ENCODE data around the gene RNF214.

RNF214 gene

GRCh38 chr11:117332843-117333242 is 100.4 kb downstream of the RNF214 start:
- Histone ChIP-seq H2AFZ (ENCODE audit: low read depth, low read length) (no peak overlapping the region), H3K4me3 (ENCODE audit: low read length) (no peak overlapping the region), H3K9me3 (ENCODE audit: insufficient read depth, low read length) (no peaks in the 10 kb centered on the region), H3K27ac (ENCODE audit: low read length) (no peak overlapping the region), H3K4me2 (ENCODE audit: low read length) (no peak overlapping the region), H4K20me1 (ENCODE audit: insufficient read depth, low read length) (no peaks in the 10 kb centered on the region), H3K27me3 (ENCODE audit: low read depth, low read length) (no peaks in the 10 kb centered on the region), H3K9ac (ENCODE audit: low read length) (no peak overlapping the region), H3K36me3 (replicated peaks; ENCODE audit: low read depth, low read length) (no peaks in the 10 kb centered on the region), H3K79me2 (ENCODE audit: low read length) (peaks cover 9% of the 10 kb centered on the region; the same call in 1 of the 2 replicates), H3K4me1 (ENCODE audit: low read length) (peaks cover 8% of the 10 kb centered on the region)
- TF ChIP-seq EZH2phosphoT487 (IDR thresholded peaks at IDR 0.05; ENCODE audit: low read depth) (no peak), CTCF (IDR thresholded peaks at IDR 0.05; ENCODE audit: low read depth, low read length) (no peak)

DNA sequence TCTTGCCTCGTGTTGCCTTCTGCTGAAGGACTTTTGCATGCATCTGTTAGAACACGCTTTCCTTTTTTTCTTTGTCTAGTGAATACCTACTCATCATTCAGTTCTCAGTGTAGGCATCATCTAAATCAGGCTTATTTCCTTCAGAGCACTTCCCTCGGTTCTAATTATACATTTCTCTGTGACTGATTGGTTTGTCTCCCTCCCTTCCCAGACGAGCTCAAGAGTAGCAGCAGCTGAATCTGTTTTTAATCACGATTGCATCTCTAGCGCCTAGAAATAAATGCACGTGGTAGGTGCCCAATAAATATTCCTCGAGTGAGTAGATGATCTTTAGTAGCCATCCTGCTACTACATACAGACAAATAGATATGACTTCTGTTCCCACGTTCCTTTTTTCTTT is 101.4 kb downstream of the RNF214 start:
- H4K20me1 ChIP-seq (ENCODE audit: insufficient read depth, low read length) = no peaks in the 10 kb centered on the region
- H3K27me3 ChIP-seq (ENCODE audit: low read depth, low read length) = no peaks in the 10 kb centered on the region
- H3K9me3 ChIP-seq (ENCODE audit: insufficient read depth, low read length) = no peaks in the 10 kb centered on the region
- no peak overlapping the region for H2AFZ ChIP-seq (ENCODE audit: low read depth, low read length)
- H3K9ac ChIP-seq (ENCODE audit: low read length) = no peak overlapping the region
- H3K4me1 ChIP-seq (ENCODE audit: low read length) = peaks cover 6% of the 10 kb centered on the region
- TF ChIP-seq CTCF (IDR thresholded peaks at IDR 0.05; ENCODE audit: low read depth, low read length) (no peak), EZH2phosphoT487 (IDR thresholded peaks at IDR 0.05; ENCODE audit: low read depth) (no peak)
- H3K27ac ChIP-seq (ENCODE audit: low read length) = no peak overlapping the region
- H3K4me3 ChIP-seq (ENCODE audit: low read length) = no peak overlapping the region
- no peak overlapping the region for H3K4me2 ChIP-seq (ENCODE audit: low read length)
- peaks cover 5% of the 10 kb centered on the region for H3K36me3 ChIP-seq (replicated peaks; ENCODE audit: low read depth, low read length)
- H3K79me2 ChIP-seq (ENCODE audit: low read length) = peaks cover 5% of the 10 kb centered on the region; the same call in 1 of the 2 replicates

DNA sequence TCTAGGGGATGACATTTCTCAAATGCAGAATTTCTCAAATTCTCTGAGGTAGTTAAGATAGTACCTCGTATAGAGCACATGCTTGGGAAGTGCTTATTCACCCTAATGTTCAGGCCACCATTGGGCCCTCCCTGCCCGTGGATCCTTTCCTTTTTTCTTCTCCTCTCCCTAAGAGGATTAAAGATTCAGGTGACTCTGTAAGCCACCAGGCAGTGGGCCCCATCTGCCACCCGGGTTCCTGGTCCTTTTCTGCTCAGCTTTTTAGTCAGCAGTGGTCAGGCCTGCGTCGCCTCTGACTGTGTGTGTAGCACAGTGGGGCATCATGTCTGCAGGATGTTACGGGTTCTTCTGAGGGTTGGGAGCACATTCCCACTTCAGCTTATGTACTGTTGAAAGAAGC is 102.4 kb downstream of the RNF214 start:
- Histone ChIP-seq H3K36me3 (replicated peaks; ENCODE audit: low read depth, low read length) (peaks cover 5% of the 10 kb centered on the region), H3K79me2 (ENCODE audit: low read length) (no peaks in the 10 kb centered on the region; the same call in 1 of the 2 replicates), H3K27me3 (ENCODE audit: low read depth, low read length) (no peaks in the 10 kb centered on the region), H3K27ac (ENCODE audit: low read length) (no peak overlapping the region), H3K9ac (ENCODE audit: low read length) (no peak overlapping the region), H3K4me1 (ENCODE audit: low read length) (no peaks in the 10 kb centered on the region), H4K20me1 (ENCODE audit: insufficient read depth, low read length) (no peaks in the 10 kb centered on the region), H3K4me2 (ENCODE audit: low read length) (no peak overlapping the region), H2AFZ (ENCODE audit: low read depth, low read length) (no peak overlapping the region), H3K9me3 (ENCODE audit: insufficient read depth, low read length) (no peaks in the 10 kb centered on the region), H3K4me3 (ENCODE audit: low read length) (no peak overlapping the region)
- TF ChIP-seq EZH2phosphoT487 (IDR thresholded peaks at IDR 0.05; ENCODE audit: low read depth) (no peak), CTCF (IDR thresholded peaks at IDR 0.05; ENCODE audit: low read depth, low read length) (no peak)

DNA sequence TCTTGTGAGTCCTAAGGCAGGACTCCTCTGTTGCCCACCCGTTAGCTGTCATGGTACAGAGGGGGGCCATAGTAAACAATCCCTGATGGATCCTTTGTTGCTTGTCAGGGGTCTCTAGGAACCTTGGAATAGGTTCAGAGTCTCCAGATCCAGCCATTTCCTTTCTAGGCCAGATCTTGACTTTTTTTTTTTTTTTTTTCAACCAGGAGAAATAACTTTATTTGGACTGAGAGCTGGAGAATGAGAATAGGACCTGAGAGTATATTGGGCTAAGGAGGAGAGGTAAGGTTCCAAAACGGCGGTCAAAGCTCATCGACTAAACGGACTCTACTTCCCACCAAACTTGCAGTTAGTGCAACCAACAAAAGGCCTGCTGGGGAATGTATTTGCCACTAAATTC is 102.9 kb downstream of the RNF214 start:
- TF ChIP-seq CTCF (IDR thresholded peaks at IDR 0.05; ENCODE audit: low read depth, low read length) (no peak), EZH2phosphoT487 (IDR thresholded peaks at IDR 0.05; ENCODE audit: low read depth) (no peak)
- Histone ChIP-seq H3K9ac (ENCODE audit: low read length) (no peak overlapping the region), H3K36me3 (replicated peaks; ENCODE audit: low read depth, low read length) (peaks cover 8% of the 10 kb centered on the region), H2AFZ (ENCODE audit: low read depth, low read length) (no peak overlapping the region), H3K27ac (ENCODE audit: low read length) (no peak overlapping the region), H3K27me3 (ENCODE audit: low read depth, low read length) (no peaks in the 10 kb centered on the region), H3K9me3 (ENCODE audit: insufficient read depth, low read length) (no peaks in the 10 kb centered on the region), H3K79me2 (ENCODE audit: low read length) (no peaks in the 10 kb centered on the region), H3K4me2 (ENCODE audit: low read length) (no peak overlapping the region), H4K20me1 (ENCODE audit: insufficient read depth, low read length) (no peaks in the 10 kb centered on the region), H3K4me1 (ENCODE audit: low read length) (no peaks in the 10 kb centered on the region), H3K4me3 (ENCODE audit: low read length) (no peak overlapping the region)
